ENCODE measurements around the gene RESF1.
A peak's percentile ranks its signal among the peaks of the same experiment; 100 is the strongest.
"Not testable (repeated sequence)": the region's sequence is repeated elsewhere in the genome, so short reads cannot be mapped to it uniquely, and the experiment has no call there.

RESF1 gene

GRCh38 chr12:31959161-31959700, at the start of gene RESF1:
RESF1 (plus strand) TSS chr12:31959415; CDS start chr12:31980956, 21,541 bp downstream.
- peak; percentile 70 for DNase-seq

- no peak for DNase-seq
Observed at GRCh38 chr12:31914927-31915326, 44.3 kb upstream of the RESF1 start.

- DNase-seq: no peak
Observed at GRCh38 chr12:31915446-31915845, 43.8 kb upstream of the RESF1 start.

- no peak for DNase-seq
Observed at GRCh38 chr12:31922341-31923062, 36.7 kb upstream of the RESF1 start.

GRCh38 chr12:31923063-31923412, 36.2 kb upstream of the RESF1 start:
- DNase-seq: no peak

- DNase-seq: no peak
Observed at GRCh38 chr12:31928246-31929026, 30.8 kb upstream of the RESF1 start.

GRCh38 chr12:31929027-31929526, 30.1 kb upstream of the RESF1 start:
- DNase-seq: no peak

- DNase-seq: no peak
Observed at GRCh38 chr12:31931796-31932715, 27.2 kb upstream of the RESF1 start.

- DNase-seq: no peak
Observed at GRCh38 chr12:31944299-31944698, 14.9 kb upstream of the RESF1 start.

- no peak for DNase-seq
Observed at GRCh38 chr12:31947971-31948370, 11.2 kb upstream of the RESF1 start.

GRCh38 chr12:31948697-31949359, 10.4 kb upstream of the RESF1 start:
- DNase-seq: not testable (repeated sequence)

- no peak for DNase-seq
Observed at GRCh38 chr12:31950088-31950487, 9.1 kb upstream of the RESF1 start.

- no peak for DNase-seq
Observed at GRCh38 chr12:31950492-31950891, 8.7 kb upstream of the RESF1 start.

GRCh38 chr12:31951008-31951407, 8.2 kb upstream of the RESF1 start:
- no peak for DNase-seq

GRCh38 chr12:31951939-31952338, 7.3 kb upstream of the RESF1 start:
- DNase-seq: no peak

- DNase-seq: no peak
Observed at GRCh38 chr12:31952418-31952817, 6.8 kb upstream of the RESF1 start.

GRCh38 chr12:31954925-31955858, 4.0 kb upstream of the RESF1 start:
- DNase-seq: no peak

GRCh38 chr12:31958569-31959160, 550 bp upstream of the RESF1 start:
- DNase-seq: no peak

GRCh38 chr12:31959701-31960391, 631 bp downstream of the RESF1 start:
- peak; percentile 33 for DNase-seq

- DNase-seq: no peak
Observed at GRCh38 chr12:31961137-31961536, 1.9 kb downstream of the RESF1 start.
